Cardiac muscle cell (in vitro differentiated cells and primary cell): ENCODE results near the gene ADAMTS14. TPM values are rescaled to one million over a fixed set of nuclear protein-coding genes. Genes with fewer than 3 reads are reported as not detected.
A peak's percentile ranks its signal among the peaks of the same experiment; 100 is the strongest.

Experiments used
- DNase-seq, 2 donors: peaks; one replicate each; pipeline versions ENCODE4 v3.0.0 to v3.0.0-alpha.2; 2010 to 2017; ENCODE audit warnings: low read depth in 1 of 2, low spot score in 1 of 2
- H3K27ac ChIP-seq: fragments of 200-600 bp; sonication (generic); 2 replicates; pipeline ENCODE4 v1.5.1; 2016
- H3K27me3 ChIP-seq: fragments of 200-600 bp; sonication (generic); 2 replicates; pipeline ENCODE4 v1.6.0; 2016; ENCODE audit warnings: control low read depth
- H3K36me3 ChIP-seq: fragments of 200-600 bp; sonication (generic); 2 replicates; pipeline ENCODE4 v1.5.1; 2016; ENCODE audit warnings: control low read depth
- H3K4me1 ChIP-seq: fragments of 200-600 bp; sonication (generic); 2 replicates; pipeline ENCODE4 v1.8.1; 2017; ENCODE audit warnings: low read depth, mild to moderate bottlenecking, mixed run types
- H3K4me3 ChIP-seq: fragments of 200-600 bp; sonication (generic); 2 replicates; pipeline ENCODE4 v1.5.1; 2016; ENCODE audit warnings: mild to moderate bottlenecking
- H3K9me3 ChIP-seq: fragments of 200-600 bp; sonication (generic); 2 replicates; pipeline ENCODE4 v1.5.1; 2017; ENCODE audit warnings: low read depth, mild to moderate bottlenecking, control low read depth
- CTCF ChIP-seq: IDR thresholded peaks from 2 replicates; pipeline ENCODE4 v1.5.1; 2012; ENCODE audit warnings: low read depth, mild to moderate bottlenecking, low read length
- polyA plus RNA-seq: library from polyadenylated mRNA; unstranded; fragments of >200 nt; fragmentation: Nextera tagmentation; extraction: Ambion mirVana; gene quantifications from 2 replicates; pipeline ENCODE4 v1.2.1, GENCODE V29; 2016
- total RNA-seq: library from RNA; depleted of rRNA; stranded (reverse); fragments of >200 nt; gene quantifications from 2 replicates; pipeline ENCODE4 v1.2.3, GENCODE V29; 2016

Gene ADAMTS14
- total and polyA plus RNA-seq, 2 experiments from 2014 or later, result 1.2 to 1.9 TPM

GRCh38 chr10:70677620-70678249 is 5.4 kb downstream of the ADAMTS14 start:
- H3K27ac ChIP-seq, result no peak overlapping the region
- DNase-seq, result no peak

GRCh38 chr10:70678250-70678635 is 5.9 kb downstream of the ADAMTS14 start:
- H3K9me3 ChIP-seq, result no peaks in the 10 kb centered on the region
- no peak overlapping the region for H3K4me3 ChIP-seq
- no peaks in the 10 kb centered on the region for H3K36me3 ChIP-seq
- peaks cover 14% of the 10 kb centered on the region for H3K27me3 ChIP-seq
- no peak for DNase-seq
- no peaks in the 10 kb centered on the region for H3K4me1 ChIP-seq
- TF ChIP-seq CTCF, result no peak
- no peak overlapping the region for H3K27ac ChIP-seq

More at GRCh38 chr10:70677620-70678249, 5.4 kb downstream of the ADAMTS14 start:
- Histone ChIP-seq H3K27me3 (peaks cover 19% of the 10 kb centered on the region), H3K4me3 (no peak overlapping the region), H3K9me3 (no peaks in the 10 kb centered on the region), H3K36me3 (no peaks in the 10 kb centered on the region), H3K4me1 (peaks cover under 1% of the 10 kb centered on the region)
- TF ChIP-seq CTCF, result no peak

GRCh38 chr10:70678757-70679489 is 6.6 kb downstream of the ADAMTS14 start:
- no peaks in the 10 kb centered on the region for H3K36me3 ChIP-seq
- DNase-seq, result peak in 1 of 2 donors; percentile 15
- H3K27ac ChIP-seq, result no peak overlapping the region
- H3K4me3 ChIP-seq, result no peak overlapping the region
- H3K27me3 ChIP-seq, result peaks cover 9% of the 10 kb centered on the region
- peaks cover 3% of the 10 kb centered on the region for H3K4me1 ChIP-seq
- no peaks in the 10 kb centered on the region for H3K9me3 ChIP-seq
- no peak for TF ChIP-seq CTCF

- peaks cover 3% of the 10 kb centered on the region for H3K27me3 ChIP-seq
- H3K27ac ChIP-seq, result no peak overlapping the region
- peaks cover 5% of the 10 kb centered on the region for H3K4me1 ChIP-seq
- no peaks in the 10 kb centered on the region for H3K36me3 ChIP-seq
- no peaks in the 10 kb centered on the region for H3K9me3 ChIP-seq
- no peak overlapping the region for H3K4me3 ChIP-seq
- DNase-seq, result peak in 1 of 2 donors; percentile 43
- no peak for TF ChIP-seq CTCF
Observed at GRCh38 chr10:70679498-70679897, 7.2 kb downstream of the ADAMTS14 start.

- no peak for TF ChIP-seq CTCF
- no peak for DNase-seq
- no peaks in the 10 kb centered on the region for H3K36me3 ChIP-seq
- no peaks in the 10 kb centered on the region for H3K9me3 ChIP-seq
- no peaks in the 10 kb centered on the region for H3K27me3 ChIP-seq
- H3K4me1 ChIP-seq, result peaks cover 17% of the 10 kb centered on the region
- no peak overlapping the region for H3K27ac ChIP-seq
- H3K4me3 ChIP-seq, result no peak overlapping the region
Observed at GRCh38 chr10:70680899-70681730, 8.8 kb downstream of the ADAMTS14 start.
